ENCODE data around the gene GABRP.

Gene GABRP

GRCh38 chr5:170783498-170784247 is at the start of gene GABRP:
GABRP (plus strand) TSS chr5:170783725; CDS start chr5:170788616, 4,891 bp downstream.
- no peak for DNase-seq (ENCODE audit: insufficient read length, low spot score)
- no peak for FAIRE-seq
- TF ChIP-seq CTCF (IDR thresholded peaks at IDR 0.05; ENCODE audit: insufficient read depth, missing control alignments), result no peak

- FAIRE-seq (no peak), DNase-seq (ENCODE audit: insufficient read length, low spot score) (no peak)
- no peak for TF ChIP-seq CTCF (IDR thresholded peaks at IDR 0.05; ENCODE audit: insufficient read depth, missing control alignments)
Observed at GRCh38 chr5:170736966-170737365, 46.6 kb upstream of the GABRP start.

- no peak for FAIRE-seq
- TF ChIP-seq CTCF (IDR thresholded peaks at IDR 0.05; ENCODE audit: insufficient read depth, missing control alignments), result no peak
- no peak for DNase-seq (ENCODE audit: insufficient read length, low spot score)
Observed at GRCh38 chr5:170737591-170737990, 45.9 kb upstream of the GABRP start.

- TF ChIP-seq CTCF (IDR thresholded peaks at IDR 0.05; ENCODE audit: insufficient read depth, missing control alignments), result no peak
- FAIRE-seq (no peak), DNase-seq (ENCODE audit: insufficient read length, low spot score) (no peak)
Observed at GRCh38 chr5:170738840-170739239, 44.7 kb upstream of the GABRP start.

GRCh38 chr5:170739446-170739845 is 44.1 kb upstream of the GABRP start:
- no peak for TF ChIP-seq CTCF (IDR thresholded peaks at IDR 0.05; ENCODE audit: insufficient read depth, missing control alignments)
- FAIRE-seq (no peak), DNase-seq (ENCODE audit: insufficient read length, low spot score) (no peak)

GRCh38 chr5:170740551-170741205 is 42.8 kb upstream of the GABRP start:
- DNase-seq (ENCODE audit: insufficient read length, low spot score) (no peak), FAIRE-seq (no peak)
- no peak for TF ChIP-seq CTCF (IDR thresholded peaks at IDR 0.05; ENCODE audit: insufficient read depth, missing control alignments)

- TF ChIP-seq CTCF (IDR thresholded peaks at IDR 0.05; ENCODE audit: insufficient read depth, missing control alignments), result no peak
- DNase-seq (ENCODE audit: insufficient read length, low spot score), result no peak
- FAIRE-seq, result no peak
Observed at GRCh38 chr5:170741801-170742200, 41.7 kb upstream of the GABRP start.
